HepG2 (cell line): ENCODE results near the gene C14orf93. TPM values are rescaled to one million over a fixed set of nuclear protein-coding genes. Genes with fewer than 3 reads are reported as not detected.

Experiments
- ASH2L ChIP-seq: fragments of 300-600, 200-600 bp; sonication (generic); IDR thresholded peaks from 2 replicates; pipeline ENCODE4 v1.7.0; 2017; ENCODE audit warnings: low read depth, mild to moderate bottlenecking, moderate library complexity, mixed read lengths, low read length; ENCODE audit not compliant: insufficient read length
- CSRNP2 ChIP-seq: sonication (generic); formaldehyde crosslinking; conservative IDR thresholded peaks from 2 replicates; pipeline ENCODE4 v1.8.0; 2022; ENCODE audit warnings: low read depth, missing genetic modification reagents
- JARID2 ChIP-seq: sonication (generic); formaldehyde crosslinking; IDR thresholded peaks from 2 replicates; pipeline ENCODE4 v1.8.1; 2023; ENCODE audit warnings: missing genetic modification reagents, inconsistent platforms; ENCODE audit not compliant: insufficient replicate concordance
- KAT7 ChIP-seq: IDR thresholded peaks from 2 replicates; pipeline ENCODE4 v1.6.1; 2018; ENCODE audit warnings: borderline replicate concordance, missing compliant biosample characterization
- KLF16 ChIP-seq, 2 experiments: sonication (generic) in 1 of 2; formaldehyde crosslinking in 1 of 2; IDR thresholded peaks; 2 replicates each; pipeline versions ENCODE4 v1.6.1 to v1.8.0; 2016 to 2023; ENCODE audit warnings: missing genetic modification reagents in 2 of 2, missing compliant biosample characterization in 1 of 2
- POLR2AphosphoS2 ChIP-seq: IDR thresholded peaks from 2 replicates; pipeline ENCODE4 v1.6.1; 2011; ENCODE audit warnings: low read depth, low read length, improper control_type of control experiment
- TOPORS ChIP-seq: sonication (generic); formaldehyde crosslinking; IDR thresholded peaks from 2 replicates; pipeline ENCODE4 v1.8.0; 2023; ENCODE audit warnings: mild to moderate bottlenecking, missing genetic modification reagents
- ZFAT ChIP-seq: sonication (generic); formaldehyde crosslinking; conservative IDR thresholded peaks from 2 replicates; pipeline ENCODE4 v1.8.1; 2023; ENCODE audit warnings: missing genetic modification reagents, inconsistent platforms
- ZNF558 ChIP-seq: sonication (generic); formaldehyde crosslinking; IDR thresholded peaks from 2 replicates; pipeline ENCODE4 v1.9.0; 2022; ENCODE audit warnings: mild to moderate bottlenecking, missing genetic modification reagents, borderline replicate concordance
- polyA plus RNA-seq, 8 experiments: library from polyadenylated mRNA; depleted of rRNA in 3 of 8; stranded (reverse) in 7 of 8; unstranded in 1 of 8; fragments of >200 nt; fragmentation: Illumina TruSeq in 4 of 8; extraction: Trizol in 4 of 8; gene quantifications; 2 replicates each; pipeline versions ENCODE4 v1.2.1 to v1.2.3, GENCODE V29; 2011 to 2016; ENCODE audit warnings: low read depth in 4 of 8, missing spikeins in 1 of 8, mixed read lengths in 1 of 8; ENCODE audit not compliant: insufficient read depth in 1 of 8
- total RNA-seq, 5 experiments: library from RNA; depleted of rRNA; stranded (reverse); fragments of >200 nt; fragmentation: Illumina TruSeq; extraction: Trizol; gene quantifications; 2 replicates each; pipeline ENCODE4 v1.2.3, GENCODE V29; 2016; ENCODE audit warnings: low read depth in 1 of 5
- TF ChIP-seq, protein P1 (sequence below): sonication (generic); formaldehyde crosslinking; IDR thresholded peaks from 2 replicates; pipeline ENCODE4 v1.4.0; 2020; ENCODE audit warnings: missing genetic modification reagents, borderline replicate concordance

Gene C14orf93
- total and polyA plus RNA-seq, 2 of the 13 experiments (the other 11 are each of a cell fraction or from before 2014, with no cell fraction given): 11.4 to 22.5 TPM

DNA sequence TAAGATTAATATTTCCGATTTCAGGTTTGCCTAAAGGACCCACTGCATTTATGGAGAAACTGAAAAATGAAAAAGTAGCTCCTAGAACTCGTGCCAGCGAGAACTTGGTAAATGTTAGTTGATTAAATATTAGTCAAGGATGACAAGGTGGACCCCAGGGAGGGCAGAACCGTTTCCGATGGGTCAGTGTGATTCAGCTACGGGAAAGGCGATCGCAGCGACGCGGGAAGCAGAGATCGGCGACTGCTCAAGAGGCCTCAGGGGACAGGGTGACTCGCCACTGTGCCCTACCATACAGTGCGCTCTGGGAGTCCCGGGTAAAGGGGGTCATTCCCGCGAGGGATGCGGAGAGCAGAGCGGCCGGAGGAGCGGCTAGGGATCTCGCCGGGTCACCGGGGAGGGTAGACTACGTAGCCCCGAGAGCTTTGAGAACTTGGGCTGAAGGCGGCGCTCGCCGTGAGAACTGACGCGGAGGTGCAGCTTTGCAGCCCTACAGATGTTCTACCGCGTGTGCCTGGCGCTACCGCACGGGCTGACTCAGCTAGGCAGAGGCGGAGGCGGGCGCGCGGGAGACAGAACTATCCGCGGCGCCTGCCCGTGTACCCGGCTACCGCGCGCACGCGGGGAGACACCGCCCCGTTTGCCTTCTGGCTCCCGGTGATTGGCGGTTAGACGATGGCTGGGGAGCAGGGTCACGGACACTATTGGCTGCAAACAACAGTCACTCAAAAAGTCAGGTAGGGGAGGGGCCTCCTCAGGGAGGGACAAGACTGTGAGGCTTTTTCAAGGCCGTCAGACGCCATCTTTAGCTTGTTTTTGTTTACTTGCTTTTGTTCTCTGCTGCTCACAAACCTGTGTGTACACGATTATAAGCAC lies 3.2 kb downstream of the C14orf93 start (continued):
- peak; percentile 97 for TF ChIP-seq CSRNP2
- peak; percentile 100 for TF ChIP-seq TOPORS
- peak; percentile 61 to 100; a peak in 3 of 4 replicates for TF ChIP-seq KLF16 (CRISPR knock-in tag; IDR thresholded peaks at IDR 0.05)
- peak; percentile 99; the same call in 1 of the 2 replicates for TF ChIP-seq ZNF558
- TF ChIP-seq, protein P1, sequence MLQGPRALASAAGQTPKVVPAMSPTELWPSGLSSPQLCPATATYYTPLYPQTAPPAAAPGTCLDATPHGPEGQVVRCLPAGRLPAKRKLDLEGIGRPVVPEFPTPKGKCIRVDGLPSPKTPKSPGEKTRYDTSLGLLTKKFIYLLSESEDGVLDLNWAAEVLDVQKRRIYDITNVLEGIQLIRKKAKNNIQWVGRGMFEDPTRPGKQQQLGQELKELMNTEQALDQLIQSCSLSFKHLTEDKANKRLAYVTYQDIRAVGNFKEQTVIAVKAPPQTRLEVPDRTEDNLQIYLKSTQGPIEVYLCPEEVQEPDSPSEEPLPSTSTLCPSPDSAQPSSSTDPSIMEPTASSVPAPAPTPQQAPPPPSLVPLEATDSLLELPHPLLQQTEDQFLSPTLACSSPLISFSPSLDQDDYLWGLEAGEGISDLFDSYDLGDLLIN (CRISPR knock-in tag): peak; percentile 99
- peak; percentile 98 for TF ChIP-seq ASH2L
- TF ChIP-seq ZFAT: no peak; the same call in 1 of the 2 replicates
- peak; percentile 97 for TF ChIP-seq JARID2 (CRISPR knock-in tag)
- TF ChIP-seq KAT7: peak; percentile 100
- 0 out of 2 replicates have a peak, but pooled peaks have one; percentile 40 for TF ChIP-seq POLR2AphosphoS2
